A673 (cell line): ENCODE measurements around the gene REXO1.
"Not testable (repeated sequence)": the region's sequence is repeated elsewhere in the genome, so short reads cannot be mapped to it uniquely, and the experiment has no call there.

Experiments used
- EZH2 ChIP-seq: fragments of 200-600 bp; sonication (generic); IDR thresholded peaks from 2 replicates; pipeline ENCODE4 v1.6.1; 2017; ENCODE audit warnings: borderline replicate concordance, low read depth, mild to moderate bottlenecking, mixed read lengths, antibody characterized with exemption, low read length; ENCODE audit not compliant: poor library complexity, severe bottlenecking
- TF ChIP-seq, protein P1 (sequence below): fragments of 300-800, 200-600 bp; sonication (generic); conservative IDR thresholded peaks from 2 replicates; pipeline ENCODE4 v1.5.1; 2017; ENCODE audit warnings: low read depth, mild to moderate bottlenecking, antibody characterized with exemption, low read length, moderate library complexity, mixed read lengths

- TF ChIP-seq, protein P1, sequence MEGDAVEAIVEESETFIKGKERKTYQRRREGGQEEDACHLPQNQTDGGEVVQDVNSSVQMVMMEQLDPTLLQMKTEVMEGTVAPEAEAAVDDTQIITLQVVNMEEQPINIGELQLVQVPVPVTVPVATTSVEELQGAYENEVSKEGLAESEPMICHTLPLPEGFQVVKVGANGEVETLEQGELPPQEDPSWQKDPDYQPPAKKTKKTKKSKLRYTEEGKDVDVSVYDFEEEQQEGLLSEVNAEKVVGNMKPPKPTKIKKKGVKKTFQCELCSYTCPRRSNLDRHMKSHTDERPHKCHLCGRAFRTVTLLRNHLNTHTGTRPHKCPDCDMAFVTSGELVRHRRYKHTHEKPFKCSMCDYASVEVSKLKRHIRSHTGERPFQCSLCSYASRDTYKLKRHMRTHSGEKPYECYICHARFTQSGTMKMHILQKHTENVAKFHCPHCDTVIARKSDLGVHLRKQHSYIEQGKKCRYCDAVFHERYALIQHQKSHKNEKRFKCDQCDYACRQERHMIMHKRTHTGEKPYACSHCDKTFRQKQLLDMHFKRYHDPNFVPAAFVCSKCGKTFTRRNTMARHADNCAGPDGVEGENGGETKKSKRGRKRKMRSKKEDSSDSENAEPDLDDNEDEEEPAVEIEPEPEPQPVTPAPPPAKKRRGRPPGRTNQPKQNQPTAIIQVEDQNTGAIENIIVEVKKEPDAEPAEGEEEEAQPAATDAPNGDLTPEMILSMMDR = not testable (repeated sequence)
- TF ChIP-seq EZH2 = not testable (repeated sequence)
Observed at GRCh38 chr19:1885398-1886119, 37.3 kb upstream of the REXO1 start, which contains the start of gene ABHD17A.
